GM10266 (cell line): ENCODE data around the gene CACNA1D.

Experiments used
- DNase-seq: peaks from one replicate; pipeline ENCODE4 v3.0.0; 2012; ENCODE audit errors: extremely low spot score
- TF ChIP-seq, protein P1 (sequence below): IDR thresholded peaks from 2 replicates; pipeline ENCODE4 v1.5.1; 2012; ENCODE audit warnings: mild to moderate bottlenecking, low read depth; ENCODE audit not compliant: control insufficient read depth, insufficient read depth; ENCODE audit errors: missing control alignments

CACNA1D gene

DNA sequence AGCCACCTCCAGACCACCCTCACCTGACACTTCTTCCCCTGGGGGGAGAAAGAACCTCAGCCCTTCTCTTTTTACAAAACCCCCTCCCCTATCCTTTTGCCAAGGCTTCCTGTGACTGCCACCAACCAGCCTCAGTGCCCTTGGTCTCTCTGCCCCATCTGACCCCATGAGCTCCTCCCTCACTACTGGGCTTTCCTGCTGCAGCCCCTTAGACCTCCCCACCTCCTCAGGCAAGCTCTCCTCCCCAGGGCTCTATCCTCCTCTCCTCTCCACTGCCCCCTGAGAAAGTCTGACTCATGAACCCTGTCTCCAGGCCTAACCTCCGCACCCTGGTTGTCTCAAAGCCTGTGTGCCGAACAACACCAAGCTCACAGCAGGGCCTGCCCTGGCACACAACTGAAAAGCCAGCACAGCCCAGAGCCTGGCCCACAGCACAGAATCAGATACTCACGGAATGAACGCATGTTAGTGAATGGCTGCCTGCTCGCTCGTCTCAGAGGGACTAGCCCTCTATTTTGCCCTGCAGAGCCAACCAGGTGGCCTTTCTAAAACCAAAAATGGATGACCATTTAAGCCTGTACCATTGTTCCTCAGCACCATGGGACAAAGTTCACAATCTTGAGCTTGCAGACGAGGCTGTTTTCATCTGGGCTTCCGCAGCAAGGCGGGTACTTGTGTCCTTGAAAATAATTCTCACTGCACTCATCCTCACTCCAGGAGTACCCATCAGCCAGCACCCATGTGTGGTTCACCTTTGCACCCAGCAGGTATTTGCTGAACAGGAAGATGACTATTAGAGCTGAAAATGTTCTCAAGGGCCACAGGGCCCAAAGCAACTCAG lies 350.1 kb downstream of the CACNA1D start:
- no peak for DNase-seq
- TF ChIP-seq, protein P1, sequence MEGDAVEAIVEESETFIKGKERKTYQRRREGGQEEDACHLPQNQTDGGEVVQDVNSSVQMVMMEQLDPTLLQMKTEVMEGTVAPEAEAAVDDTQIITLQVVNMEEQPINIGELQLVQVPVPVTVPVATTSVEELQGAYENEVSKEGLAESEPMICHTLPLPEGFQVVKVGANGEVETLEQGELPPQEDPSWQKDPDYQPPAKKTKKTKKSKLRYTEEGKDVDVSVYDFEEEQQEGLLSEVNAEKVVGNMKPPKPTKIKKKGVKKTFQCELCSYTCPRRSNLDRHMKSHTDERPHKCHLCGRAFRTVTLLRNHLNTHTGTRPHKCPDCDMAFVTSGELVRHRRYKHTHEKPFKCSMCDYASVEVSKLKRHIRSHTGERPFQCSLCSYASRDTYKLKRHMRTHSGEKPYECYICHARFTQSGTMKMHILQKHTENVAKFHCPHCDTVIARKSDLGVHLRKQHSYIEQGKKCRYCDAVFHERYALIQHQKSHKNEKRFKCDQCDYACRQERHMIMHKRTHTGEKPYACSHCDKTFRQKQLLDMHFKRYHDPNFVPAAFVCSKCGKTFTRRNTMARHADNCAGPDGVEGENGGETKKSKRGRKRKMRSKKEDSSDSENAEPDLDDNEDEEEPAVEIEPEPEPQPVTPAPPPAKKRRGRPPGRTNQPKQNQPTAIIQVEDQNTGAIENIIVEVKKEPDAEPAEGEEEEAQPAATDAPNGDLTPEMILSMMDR: no peak

DNA sequence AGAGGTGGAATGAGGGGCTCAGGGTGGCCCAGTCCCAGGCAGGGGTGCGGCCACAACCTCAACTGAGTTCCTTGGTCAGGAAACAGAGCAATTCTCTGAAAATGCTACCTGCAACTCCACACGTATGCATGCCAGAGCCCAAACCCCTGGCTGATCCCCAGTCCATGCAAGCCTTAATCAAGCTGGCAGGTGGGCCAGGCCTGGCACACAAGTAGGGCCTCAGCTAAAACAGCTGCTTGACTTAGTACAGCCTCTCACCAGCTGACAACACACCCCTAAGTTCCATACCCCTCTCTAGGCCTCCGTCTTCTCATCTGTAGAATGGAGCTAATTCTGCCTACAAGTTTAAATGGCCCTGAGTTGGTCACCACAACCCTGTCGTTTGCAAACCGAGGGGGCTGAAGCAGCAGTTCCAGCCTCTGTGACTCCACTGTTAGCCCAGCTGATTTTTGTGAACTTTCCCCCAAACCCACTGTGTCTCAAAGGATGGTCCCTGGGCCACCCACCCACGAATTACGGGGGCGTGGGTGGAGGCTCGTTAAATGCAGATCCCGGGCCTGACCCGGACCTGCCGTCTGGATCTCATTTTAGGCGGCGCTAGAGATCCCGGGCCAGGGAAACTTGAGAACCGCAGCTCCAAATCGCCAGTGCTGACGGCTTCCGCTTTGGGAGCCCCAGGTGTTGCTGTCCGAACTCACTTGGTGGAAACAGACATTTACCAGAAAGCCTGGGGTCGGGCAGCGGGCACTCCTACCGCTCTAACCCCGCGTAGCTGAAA lies 350.9 kb downstream of the CACNA1D start:
- TF ChIP-seq, protein P1: peak; percentile 5
- DNase-seq: peak; percentile 67

DNA sequence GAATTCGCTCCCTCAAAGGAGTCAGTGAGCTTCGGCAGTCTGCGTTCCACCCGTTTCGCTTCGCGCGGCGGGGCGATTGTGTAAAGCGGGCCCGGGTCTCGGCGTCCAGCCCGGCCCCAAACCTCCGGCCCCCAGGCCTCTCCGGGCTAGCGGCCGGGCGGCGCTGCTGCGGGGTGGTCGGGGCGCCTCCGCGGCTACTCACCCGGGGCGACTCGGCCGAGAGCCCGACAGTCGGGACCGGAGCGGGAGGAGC lies 351.4 kb downstream of the CACNA1D start:
- TF ChIP-seq, protein P1: no peak

DNA sequence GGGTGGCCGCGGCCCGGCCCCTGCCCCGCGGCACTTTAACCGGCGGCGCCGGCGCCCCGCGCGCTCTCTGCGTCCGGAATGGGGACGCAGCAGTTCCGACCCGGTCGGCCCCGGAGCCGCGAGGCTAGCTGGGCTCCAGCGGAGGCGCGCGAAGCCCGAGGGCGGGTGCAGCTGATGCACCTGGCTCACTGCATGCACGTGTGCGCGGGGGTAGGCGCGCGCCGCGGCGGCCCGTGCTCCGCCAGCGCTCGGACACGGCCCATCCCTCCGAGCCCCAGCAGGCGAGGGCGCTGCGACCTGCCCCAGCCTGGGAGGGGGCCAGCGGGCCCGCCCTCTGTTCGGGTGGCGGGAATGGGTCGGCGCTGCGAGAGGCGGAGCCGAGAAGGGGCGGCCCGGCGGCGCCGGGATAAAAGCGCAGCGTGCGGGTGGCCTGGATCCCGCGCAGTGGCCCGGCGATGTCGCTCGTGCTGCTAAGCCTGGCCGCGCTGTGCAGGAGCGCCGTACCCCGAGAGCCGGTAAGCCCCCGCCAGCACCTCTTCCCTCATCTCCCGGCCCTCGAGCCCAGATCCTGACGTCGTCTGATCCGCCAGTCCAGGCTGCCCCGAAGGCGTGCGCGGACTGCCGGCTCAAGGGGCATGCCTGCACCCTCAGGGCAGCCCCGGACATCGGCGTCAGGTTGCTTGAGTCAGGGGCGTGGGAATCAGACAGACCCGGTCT lies 351.9 kb downstream of the CACNA1D start, which contains the start of the genes CHDH and IL17RB:
CHDH (minus strand) TSS at position 286 of the 717 bp plus-strand sequence. CDS start 22,411 bp downstream, outside the sequence.
IL17RB (plus strand) TSS at position 435 of the 717 bp plus-strand sequence; CDS start at position 456, 21 bp downstream.
- DNase-seq: peak; percentile 60
- TF ChIP-seq, protein P1: no peak

More for the DNA sequence above, 351.4 kb downstream of the CACNA1D start:
- DNase-seq: no peak

DNA sequence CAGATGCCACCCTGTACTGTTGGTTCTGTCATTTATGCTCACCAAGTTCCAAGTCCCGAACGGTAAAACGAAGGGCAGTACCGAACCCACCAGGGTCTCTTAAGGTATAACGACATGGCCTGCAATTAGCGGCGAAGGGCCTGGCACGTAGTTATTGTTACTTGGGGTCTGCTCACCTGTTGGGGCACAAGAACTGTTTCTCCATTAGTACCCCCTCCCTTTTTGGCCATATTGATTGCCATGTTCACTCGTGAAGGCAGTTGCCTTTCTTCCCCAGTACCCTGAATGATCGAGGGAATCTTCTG lies 352.4 kb downstream of the CACNA1D start:
- TF ChIP-seq, protein P1: no peak
- DNase-seq: no peak

DNA sequence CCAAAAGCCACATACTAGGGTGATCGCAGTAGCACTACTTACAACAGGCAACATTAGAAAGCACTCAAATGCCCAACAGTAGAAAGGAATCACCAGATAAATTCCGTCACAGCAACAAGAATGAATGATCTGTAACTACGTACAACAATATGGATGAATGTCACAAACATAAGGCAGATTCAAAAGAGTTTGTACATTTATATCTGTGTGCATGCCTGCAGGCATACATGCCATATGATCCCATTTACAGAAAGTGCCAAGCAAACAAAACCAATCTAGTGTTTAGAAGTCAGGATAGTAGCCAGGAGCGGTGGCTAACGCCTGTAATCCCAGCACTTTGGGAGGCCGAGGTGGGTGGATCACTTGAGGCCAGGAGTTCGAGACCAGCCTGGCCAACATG lies 355.5 kb downstream of the CACNA1D start:
- TF ChIP-seq, protein P1: no peak
- DNase-seq: no peak
